LNCaP clone FGC (cell line): Measurements from ENCODE around the gene CDC14B.
A peak's percentile ranks its signal among the peaks of the same experiment; 100 is the strongest.

Experiments used
- DNase-seq: peaks from one replicate; pipeline ENCODE4 v3.0.0-alpha.2; 2011; ENCODE audit warnings: low read depth
- H3K4me3 ChIP-seq: 2 replicates; pipeline ENCODE4 v1.5.1; 2011; ENCODE audit warnings: mild to moderate bottlenecking, low read depth, low read length, control low read depth
- TF ChIP-seq, protein P1 (sequence below): IDR thresholded peaks from 2 replicates; pipeline ENCODE4 v1.5.1; 2012; ENCODE audit warnings: mild to moderate bottlenecking; ENCODE audit not compliant: control insufficient read depth, insufficient read depth; ENCODE audit errors: extremely low read depth

Gene CDC14B

GRCh38 chr9:96661711-96662110 lies 42.1 kb upstream of the CDC14B start:
- H3K4me3 ChIP-seq = no peak overlapping the region
- TF ChIP-seq, protein P1, sequence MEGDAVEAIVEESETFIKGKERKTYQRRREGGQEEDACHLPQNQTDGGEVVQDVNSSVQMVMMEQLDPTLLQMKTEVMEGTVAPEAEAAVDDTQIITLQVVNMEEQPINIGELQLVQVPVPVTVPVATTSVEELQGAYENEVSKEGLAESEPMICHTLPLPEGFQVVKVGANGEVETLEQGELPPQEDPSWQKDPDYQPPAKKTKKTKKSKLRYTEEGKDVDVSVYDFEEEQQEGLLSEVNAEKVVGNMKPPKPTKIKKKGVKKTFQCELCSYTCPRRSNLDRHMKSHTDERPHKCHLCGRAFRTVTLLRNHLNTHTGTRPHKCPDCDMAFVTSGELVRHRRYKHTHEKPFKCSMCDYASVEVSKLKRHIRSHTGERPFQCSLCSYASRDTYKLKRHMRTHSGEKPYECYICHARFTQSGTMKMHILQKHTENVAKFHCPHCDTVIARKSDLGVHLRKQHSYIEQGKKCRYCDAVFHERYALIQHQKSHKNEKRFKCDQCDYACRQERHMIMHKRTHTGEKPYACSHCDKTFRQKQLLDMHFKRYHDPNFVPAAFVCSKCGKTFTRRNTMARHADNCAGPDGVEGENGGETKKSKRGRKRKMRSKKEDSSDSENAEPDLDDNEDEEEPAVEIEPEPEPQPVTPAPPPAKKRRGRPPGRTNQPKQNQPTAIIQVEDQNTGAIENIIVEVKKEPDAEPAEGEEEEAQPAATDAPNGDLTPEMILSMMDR = no peak
- no peak for DNase-seq

DNA sequence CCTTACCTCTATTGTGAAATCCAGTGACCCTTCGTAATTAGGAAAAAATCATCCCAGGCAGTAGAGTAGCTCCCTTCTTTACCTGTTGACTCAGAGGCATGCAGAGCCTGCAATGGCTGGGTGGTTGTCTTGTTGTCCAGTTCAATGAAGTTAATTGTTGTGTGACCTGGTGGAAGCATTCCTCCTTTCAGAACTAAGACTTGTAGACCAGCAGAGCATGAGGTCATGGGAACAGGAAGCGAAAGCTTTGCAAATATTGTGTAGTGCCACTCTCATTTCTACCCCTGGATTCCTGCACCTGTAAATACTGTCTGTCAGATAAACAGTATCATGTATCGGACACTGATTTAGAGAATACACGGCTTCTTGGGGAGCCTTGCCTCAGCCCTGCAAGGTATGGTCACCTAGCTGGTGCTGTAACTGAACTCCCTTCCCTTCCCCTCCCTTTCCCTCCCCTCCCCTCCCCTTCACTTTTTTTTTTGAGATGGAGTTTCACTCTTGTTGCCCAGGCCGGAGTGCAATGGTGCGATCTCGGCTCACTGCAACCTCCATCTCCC lies 41.1 kb upstream of the CDC14B start:
- H3K4me3 ChIP-seq = no peak overlapping the region
- TF ChIP-seq, protein P1 = no peak
- DNase-seq = no peak

GRCh38 chr9:96655198-96655851 lies 35.7 kb upstream of the CDC14B start, which contains the start of gene PRXL2C:
PRXL2C (minus strand) TSS chr9:96655317; CDS start chr9:96655281, 36 bp downstream.
- H3K4me3 ChIP-seq = peak within 1 kb of the TSS; percentile 63
- DNase-seq = no peak

DNA sequence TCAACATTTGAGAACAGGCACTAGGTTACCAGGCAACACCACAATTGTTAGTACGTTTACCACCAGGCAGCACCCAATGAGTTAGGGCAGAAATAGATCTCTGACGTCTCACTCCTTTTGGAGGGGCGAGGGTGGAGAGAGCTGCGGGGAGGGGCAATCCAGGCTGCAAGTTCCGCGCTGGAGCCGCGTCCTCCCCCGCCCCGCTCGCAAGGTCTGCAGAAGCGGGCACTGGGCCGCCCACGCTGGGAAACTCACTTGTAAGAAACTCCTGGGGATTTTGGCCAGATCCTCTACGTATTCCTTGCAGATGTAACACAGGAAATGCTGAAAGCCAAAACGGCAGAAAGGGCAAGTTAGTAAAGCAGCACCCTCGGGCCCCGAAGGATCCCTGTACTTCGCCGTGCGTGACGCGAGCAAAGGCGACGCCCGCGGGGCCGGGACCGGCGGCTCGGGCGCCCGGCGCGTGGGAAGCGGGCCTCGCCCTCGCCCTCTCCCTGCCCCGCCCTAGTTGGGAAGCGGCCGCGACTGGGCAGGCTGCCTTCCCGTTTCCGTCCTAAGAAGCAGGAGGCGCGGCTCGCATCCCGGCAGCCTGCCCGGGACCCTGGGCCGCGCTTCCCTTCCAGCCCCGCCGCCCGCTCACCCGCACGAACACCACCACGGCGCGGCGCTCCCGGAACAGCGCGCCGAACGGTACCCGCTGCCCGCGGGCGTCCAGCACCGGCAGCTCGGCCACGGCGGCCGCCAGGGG lies 35.0 kb upstream of the CDC14B start:
- TF ChIP-seq, protein P1 = peak; percentile 26; the same call in 1 of the 2 replicates
- peak overlapping the region; percentile 63 for H3K4me3 ChIP-seq
- peak; percentile 15 for DNase-seq

More at GRCh38 chr9:96655198-96655851, 35.7 kb upstream of the CDC14B start, which contains the start of gene PRXL2C:
- TF ChIP-seq, protein P1 = no peak

GRCh38 chr9:96651626-96652025 lies 32.0 kb upstream of the CDC14B start:
- no peak for DNase-seq
- TF ChIP-seq, protein P1 = peak; percentile 59

DNA sequence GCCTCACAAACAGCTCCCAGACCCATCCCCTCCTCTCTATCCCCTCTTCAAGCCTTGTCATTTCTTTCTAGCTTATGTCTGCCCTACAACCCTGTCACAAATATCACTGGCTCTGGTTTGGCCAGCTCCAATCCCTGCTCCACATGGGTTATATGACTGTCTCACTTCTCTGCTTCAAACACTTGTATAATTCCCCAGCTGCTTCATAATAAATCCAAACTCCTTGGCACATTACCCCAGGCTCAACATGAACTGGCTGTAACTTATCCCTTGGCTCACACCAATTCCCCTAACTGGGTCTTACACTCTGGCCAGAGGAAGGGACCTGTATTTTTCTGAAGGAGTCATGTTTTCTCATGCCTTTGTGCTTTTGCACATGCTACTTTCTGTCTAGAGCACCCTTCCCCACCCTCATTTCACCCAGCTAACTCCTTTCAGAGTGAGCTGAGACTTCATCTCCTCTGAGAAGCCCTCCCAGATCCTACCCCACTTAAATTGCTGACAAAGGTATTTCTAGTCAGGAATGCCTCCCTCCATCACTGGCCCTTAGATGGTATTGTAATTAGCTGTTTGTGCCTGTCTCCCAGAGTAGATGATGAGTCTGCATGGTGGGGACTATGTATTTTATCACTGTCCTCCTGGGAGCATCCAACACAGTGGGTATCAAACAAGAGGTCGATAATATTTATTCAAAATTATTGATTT lies 30.1 kb upstream of the CDC14B start:
- TF ChIP-seq, protein P1 = no peak
- no peak for DNase-seq
- no peak overlapping the region for H3K4me3 ChIP-seq

More at GRCh38 chr9:96651626-96652025, 32.0 kb upstream of the CDC14B start:
- no peak overlapping the region for H3K4me3 ChIP-seq
